GM12892 (cell line): Measurements from ENCODE around the gene ABAT.

Experiments used
- POLR2A ChIP-seq: IDR thresholded peaks from 2 replicates; pipeline ENCODE4 v1.6.1; 2011; ENCODE audit warnings: low read depth, low read length, control low read depth
- POLR2AphosphoS5 ChIP-seq: IDR thresholded peaks from 2 replicates; pipeline ENCODE4 v1.6.1; 2011; ENCODE audit warnings: low read depth, low read length, control low read depth
- TAF1 ChIP-seq: IDR thresholded peaks from 2 replicates; pipeline ENCODE4 v1.6.1; 2011; ENCODE audit warnings: low read depth, mild to moderate bottlenecking, control low read depth, low read length, borderline replicate concordance

GRCh38 chr16:8740775-8741355, 66.4 kb downstream of the ABAT start:
- TF ChIP-seq TAF1 (no peak), POLR2A (no peak), POLR2AphosphoS5 (no peak)
